ENCODE data around the gene ZNF616. TPM values are rescaled to one million over a fixed set of nuclear protein-coding genes. Genes with fewer than 3 reads are reported as not detected.

Gene ZNF616
- total RNA-seq, 1 donor from 2014 or later = 13.1 TPM

DNA sequence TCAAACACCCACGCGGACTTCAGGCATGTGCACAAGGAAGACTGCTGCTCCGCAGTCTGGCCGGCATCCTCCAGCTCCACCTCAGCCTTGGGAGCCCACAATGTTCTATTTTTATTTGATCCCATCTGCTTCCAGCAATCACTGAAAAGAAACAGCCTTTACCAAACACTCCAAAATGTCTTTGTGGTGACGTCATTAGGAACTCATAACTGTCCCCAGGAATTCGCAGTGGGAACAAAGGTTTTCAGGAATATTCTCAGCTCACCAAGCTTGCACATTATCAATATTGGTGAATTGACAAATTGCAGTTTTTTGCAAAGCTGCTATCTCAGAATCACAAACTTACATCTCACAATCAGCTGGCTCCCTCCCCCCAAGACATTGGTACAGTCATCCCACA is 29.0 kb downstream of the ZNF616 start:
- no peaks in the 10 kb centered on the region for H4K20me1 ChIP-seq (ENCODE audit: insufficient read depth, low read length)
- Mint-ChIP-seq H3K27ac (ENCODE audit: unreplicated experiment) (no peak overlapping the region), H3K4me1 (ENCODE audit: low read depth, unreplicated experiment) (no peaks in the 10 kb centered on the region), H3K4me3 (ENCODE audit: unreplicated experiment) (no peak overlapping the region), H3K27me3 (ENCODE audit: low read depth, unreplicated experiment) (no peaks in the 10 kb centered on the region), H3K36me3 (ENCODE audit: low read depth, unreplicated experiment) (peaks cover 45% of the 10 kb centered on the region), H3K9me3 (ENCODE audit: unreplicated experiment) (peaks cover 69% of the 10 kb centered on the region)
- no peak overlapping the region for H3K4me3 ChIP-seq (ENCODE audit: insufficient read depth, low read depth, low read length)
- H3K9ac ChIP-seq (ENCODE audit: low read length) = no peak overlapping the region
- no peaks in the 10 kb centered on the region for H3K79me2 ChIP-seq (ENCODE audit: insufficient read depth, low read length)
- H3K36me3 ChIP-seq (ENCODE audit: insufficient read depth, low read length) = peaks cover 9% of the 10 kb centered on the region
- H3K27me3 ChIP-seq (ENCODE audit: insufficient read depth, low read length) = no peaks in the 10 kb centered on the region
- H3K27ac ChIP-seq (ENCODE audit: low read depth, low read length) = no peak overlapping the region
- no peak overlapping the region for H2AFZ ChIP-seq (ENCODE audit: low read depth, low read length)
- TF ChIP-seq EZH2 (IDR thresholded peaks at IDR 0.05; ENCODE audit: insufficient read depth, low read length) (no peak), CTCF (IDR thresholded peaks at IDR 0.05; ENCODE audit: insufficient read depth, low read depth, low read length) (no peak)
- no peak overlapping the region for H3K4me2 ChIP-seq (ENCODE audit: low read length)
- H3K4me1 ChIP-seq (ENCODE audit: insufficient read depth, low read length) = no peaks in the 10 kb centered on the region
- no peak for DNase-seq (ENCODE audit: low read depth)
- FAIRE-seq = no peak
- H3K9me3 ChIP-seq (ENCODE audit: insufficient read depth, low read depth, low read length) = peaks cover 57% of the 10 kb centered on the region

DNA sequence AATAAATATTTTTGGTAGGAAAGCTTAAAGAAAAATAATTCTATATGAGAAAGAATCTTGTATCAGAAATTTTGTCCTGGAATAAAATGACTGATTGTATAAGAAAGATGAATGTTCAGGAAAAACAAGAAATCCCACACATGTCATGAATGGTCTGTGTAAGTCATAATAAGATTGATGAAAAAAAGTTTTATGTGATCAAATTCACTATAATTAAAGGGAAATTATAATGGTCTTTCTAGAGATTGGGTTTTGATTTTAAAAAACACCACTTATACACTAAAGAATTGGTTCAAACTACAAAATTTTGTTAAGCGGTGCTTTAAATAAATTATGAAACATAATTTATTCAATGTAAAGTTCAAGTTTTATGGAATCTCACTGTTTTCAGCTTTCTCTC is 37.0 kb downstream of the ZNF616 start:
- FAIRE-seq = no peak
- Mint-ChIP-seq H3K4me3 (ENCODE audit: unreplicated experiment) (no peak overlapping the region), H3K36me3 (ENCODE audit: low read depth, unreplicated experiment) (no peaks in the 10 kb centered on the region), H3K4me1 (ENCODE audit: low read depth, unreplicated experiment) (no peaks in the 10 kb centered on the region), H3K9me3 (ENCODE audit: unreplicated experiment) (peaks cover 32% of the 10 kb centered on the region), H3K27me3 (ENCODE audit: low read depth, unreplicated experiment) (no peaks in the 10 kb centered on the region), H3K27ac (ENCODE audit: unreplicated experiment) (no peak overlapping the region)
- Histone ChIP-seq H3K9ac (ENCODE audit: low read length) (no peak overlapping the region), H3K27me3 (ENCODE audit: insufficient read depth, low read length) (no peaks in the 10 kb centered on the region), H3K4me1 (ENCODE audit: insufficient read depth, low read length) (no peaks in the 10 kb centered on the region), H3K4me3 (ENCODE audit: insufficient read depth, low read depth, low read length) (no peak overlapping the region), H3K27ac (ENCODE audit: low read depth, low read length) (no peak overlapping the region), H3K36me3 (ENCODE audit: insufficient read depth, low read length) (no peaks in the 10 kb centered on the region), H4K20me1 (ENCODE audit: insufficient read depth, low read length) (no peaks in the 10 kb centered on the region), H3K4me2 (ENCODE audit: low read length) (no peak overlapping the region), H3K9me3 (ENCODE audit: insufficient read depth, low read depth, low read length) (peaks cover 20% of the 10 kb centered on the region), H2AFZ (ENCODE audit: low read depth, low read length) (no peak overlapping the region), H3K79me2 (ENCODE audit: insufficient read depth, low read length) (no peaks in the 10 kb centered on the region)
- no peak for DNase-seq (ENCODE audit: low read depth)
- TF ChIP-seq EZH2 (IDR thresholded peaks at IDR 0.05; ENCODE audit: insufficient read depth, low read length) (no peak), CTCF (IDR thresholded peaks at IDR 0.05; ENCODE audit: insufficient read depth, low read depth, low read length) (no peak)

GRCh38 chr19:52101866-52102562 is 37.7 kb downstream of the ZNF616 start:
- Histone ChIP-seq H3K79me2 (ENCODE audit: insufficient read depth, low read length) (no peaks in the 10 kb centered on the region), H3K9ac (ENCODE audit: low read length) (no peak overlapping the region), H3K4me3 (ENCODE audit: insufficient read depth, low read depth, low read length) (no peak overlapping the region), H2AFZ (ENCODE audit: low read depth, low read length) (no peak overlapping the region), H3K4me1 (ENCODE audit: insufficient read depth, low read length) (no peaks in the 10 kb centered on the region), H3K9me3 (ENCODE audit: insufficient read depth, low read depth, low read length) (peaks cover 17% of the 10 kb centered on the region), H3K36me3 (ENCODE audit: insufficient read depth, low read length) (no peaks in the 10 kb centered on the region), H3K27me3 (ENCODE audit: insufficient read depth, low read length) (no peaks in the 10 kb centered on the region), H4K20me1 (ENCODE audit: insufficient read depth, low read length) (no peaks in the 10 kb centered on the region), H3K4me2 (ENCODE audit: low read length) (no peak overlapping the region), H3K27ac (ENCODE audit: low read depth, low read length) (no peak overlapping the region)
- Mint-ChIP-seq H3K36me3 (ENCODE audit: low read depth, unreplicated experiment) (no peaks in the 10 kb centered on the region), H3K4me1 (ENCODE audit: low read depth, unreplicated experiment) (no peaks in the 10 kb centered on the region), H3K27me3 (ENCODE audit: low read depth, unreplicated experiment) (no peaks in the 10 kb centered on the region), H3K9me3 (ENCODE audit: unreplicated experiment) (peaks cover 33% of the 10 kb centered on the region), H3K4me3 (ENCODE audit: unreplicated experiment) (no peak overlapping the region), H3K27ac (ENCODE audit: unreplicated experiment) (no peak overlapping the region)
- DNase-seq (ENCODE audit: low read depth) (no peak), FAIRE-seq (no peak)
- no peak for TF ChIP-seq EZH2 (IDR thresholded peaks at IDR 0.05; ENCODE audit: insufficient read depth, low read length)
- no peak for TF ChIP-seq CTCF (IDR thresholded peaks at IDR 0.05; ENCODE audit: insufficient read depth, low read depth, low read length)

Measured in astrocyte (in vitro differentiated cells and primary cell).